GM23248 (cell line): ENCODE measurements around the gene C3orf70.

Experiments used
- EZH2 ChIP-seq: fragments of 200-600 bp; sonication (generic); IDR thresholded peaks from 2 replicates; pipeline ENCODE4 v1.6.1; 2018; ENCODE audit warnings: antibody characterized with exemption, mild to moderate bottlenecking; ENCODE audit not compliant: insufficient read depth, poor library complexity, severe bottlenecking
- EZH2phosphoT487 ChIP-seq: fragments of 200-600 bp; sonication (generic); IDR thresholded peaks from 2 replicates; pipeline ENCODE4 v1.6.1; 2018; ENCODE audit warnings: antibody characterized with exemption, moderate library complexity, mild to moderate bottlenecking, low read depth; ENCODE audit not compliant: insufficient read depth

- TF ChIP-seq EZH2 (no peak), EZH2phosphoT487 (no peak)
These were observed 101.1 kb downstream of the C3orf70 start for GRCh38 chr3:185051801-185052200.
